ENCODE measurements around the gene SORBS2.
"Not testable (repeated sequence)": the region's sequence is repeated elsewhere in the genome, so short reads cannot be mapped to it uniquely, and the experiment has no call there.

The SORBS2 gene

GRCh38 chr4:185811509-185812364 is at the start of gene SORBS2:
TSS of gene SORBS2 (minus strand) at chr4:185812194. CDS start at chr4:185690571, 121,623 bp downstream.
- no peak for DNase-seq (ENCODE audit: low read depth, low spot score)

GRCh38 chr4:185859111-185859510 is 47.1 kb upstream of the SORBS2 start:
- no peak for DNase-seq (ENCODE audit: low read depth, low spot score)

- not testable (repeated sequence) for DNase-seq (ENCODE audit: low read depth, low spot score)
Measured at GRCh38 chr4:185857561-185857960, 45.6 kb upstream of the SORBS2 start.

- DNase-seq (ENCODE audit: low read depth, low spot score) = no peak
Measured at GRCh38 chr4:185853841-185854240, 41.8 kb upstream of the SORBS2 start.

GRCh38 chr4:185852961-185853360 is 41.0 kb upstream of the SORBS2 start:
- no peak for DNase-seq (ENCODE audit: low read depth, low spot score)

- no peak for DNase-seq (ENCODE audit: low read depth, low spot score)
Measured at GRCh38 chr4:185849664-185850550, 37.9 kb upstream of the SORBS2 start.

GRCh38 chr4:185847352-185848097 is 35.5 kb upstream of the SORBS2 start:
- no peak for DNase-seq (ENCODE audit: low read depth, low spot score)

GRCh38 chr4:185846505-185847150 is 34.6 kb upstream of the SORBS2 start:
- DNase-seq (ENCODE audit: low read depth, low spot score) = no peak

GRCh38 chr4:185845966-185846365 is 34.0 kb upstream of the SORBS2 start:
- no peak for DNase-seq (ENCODE audit: low read depth, low spot score)

- DNase-seq (ENCODE audit: low read depth, low spot score) = no peak
Measured at GRCh38 chr4:185841451-185841850, 29.5 kb upstream of the SORBS2 start.

GRCh38 chr4:185840953-185841352 is 29.0 kb upstream of the SORBS2 start:
- DNase-seq (ENCODE audit: low read depth, low spot score) = no peak

GRCh38 chr4:185840201-185840600 is 28.2 kb upstream of the SORBS2 start:
- no peak for DNase-seq (ENCODE audit: low read depth, low spot score)

GRCh38 chr4:185839770-185840169 is 27.8 kb upstream of the SORBS2 start:
- no peak for DNase-seq (ENCODE audit: low read depth, low spot score)

GRCh38 chr4:185839194-185839712 is 27.3 kb upstream of the SORBS2 start:
- no peak for DNase-seq (ENCODE audit: low read depth, low spot score)

- no peak for DNase-seq (ENCODE audit: low read depth, low spot score)
Measured at GRCh38 chr4:185838514-185839193, 26.7 kb upstream of the SORBS2 start.

- no peak for DNase-seq (ENCODE audit: low read depth, low spot score)
Measured at GRCh38 chr4:185838104-185838452, 26.1 kb upstream of the SORBS2 start.

- DNase-seq (ENCODE audit: low read depth, low spot score) = no peak
Measured at GRCh38 chr4:185837415-185838103, 25.6 kb upstream of the SORBS2 start.

GRCh38 chr4:185836241-185837084 is 24.5 kb upstream of the SORBS2 start:
- no peak for DNase-seq (ENCODE audit: low read depth, low spot score)

- no peak for DNase-seq (ENCODE audit: low read depth, low spot score)
Measured at GRCh38 chr4:185835814-185836213, 23.8 kb upstream of the SORBS2 start.

Data from activated naive CD8-positive, alpha-beta T cell treated with anti-CD3 and anti-CD28 coated beads, Interleukin-2, amount 50 U/mL, for 16 hours (primary cell).